Measurements from ENCODE around the gene VPS35L.

Gene VPS35L

GRCh38 chr16:19573997-19574396, 18.5 kb downstream of the VPS35L start:
- Histone ChIP-seq H3K4me1 (ENCODE audit: control insufficient read depth, insufficient read depth, low read length) (no peaks in the 10 kb centered on the region), H3K27ac (ENCODE audit: low read depth, low read length) (no peak overlapping the region), H3K36me3 (ENCODE audit: control insufficient read depth, insufficient read depth, low read length) (peaks cover 65% of the 10 kb centered on the region), H3K4me3 (ENCODE audit: low read depth, low read length) (no peak overlapping the region), H3K27me3 (ENCODE audit: control insufficient read depth, insufficient read depth, low read length) (no peaks in the 10 kb centered on the region), H3K9me3 (ENCODE audit: control insufficient read depth, insufficient read depth, low read length) (no peaks in the 10 kb centered on the region), H3K9ac (ENCODE audit: low read depth, low read length) (no peak overlapping the region)

DNA sequence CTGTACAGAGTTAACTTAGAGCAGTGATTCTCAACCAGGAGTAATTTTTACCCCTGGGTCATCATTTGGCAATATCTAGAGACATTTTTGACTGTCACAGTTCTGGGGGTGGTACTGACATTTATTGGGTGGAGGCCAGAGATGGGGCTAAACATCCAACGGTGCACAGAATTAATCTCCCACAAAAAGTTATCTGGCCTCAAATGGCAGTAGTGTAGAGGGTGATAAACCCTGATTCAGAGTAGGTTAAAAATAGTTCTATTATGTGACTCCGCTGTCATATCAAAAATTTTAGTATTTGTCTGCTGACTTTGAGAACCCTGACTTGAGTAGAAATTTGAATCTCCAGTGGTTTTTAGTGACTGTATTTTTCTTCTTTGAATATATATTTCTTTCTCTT, 19.1 kb downstream of the VPS35L start:
- no peak overlapping the region for H3K4me3 ChIP-seq (ENCODE audit: low read depth, low read length)
- no peaks in the 10 kb centered on the region for H3K4me1 ChIP-seq (ENCODE audit: control insufficient read depth, insufficient read depth, low read length)
- H3K27ac ChIP-seq (ENCODE audit: low read depth, low read length), result no peak overlapping the region
- H3K27me3 ChIP-seq (ENCODE audit: control insufficient read depth, insufficient read depth, low read length), result no peaks in the 10 kb centered on the region
- H3K36me3 ChIP-seq (ENCODE audit: control insufficient read depth, insufficient read depth, low read length), result peaks cover 63% of the 10 kb centered on the region
- no peak overlapping the region for H3K9ac ChIP-seq (ENCODE audit: low read depth, low read length)
- no peaks in the 10 kb centered on the region for H3K9me3 ChIP-seq (ENCODE audit: control insufficient read depth, insufficient read depth, low read length)

- Histone ChIP-seq H3K36me3 (ENCODE audit: control insufficient read depth, insufficient read depth, low read length) (peaks cover 73% of the 10 kb centered on the region), H3K4me1 (ENCODE audit: control insufficient read depth, insufficient read depth, low read length) (no peaks in the 10 kb centered on the region), H3K9ac (ENCODE audit: low read depth, low read length) (no peak overlapping the region), H3K9me3 (ENCODE audit: control insufficient read depth, insufficient read depth, low read length) (peaks cover 9% of the 10 kb centered on the region), H3K27ac (ENCODE audit: low read depth, low read length) (no peak overlapping the region), H3K27me3 (ENCODE audit: control insufficient read depth, insufficient read depth, low read length) (no peaks in the 10 kb centered on the region), H3K4me3 (ENCODE audit: low read depth, low read length) (no peak overlapping the region)
Observed at GRCh38 chr16:19578378-19578971, 23.0 kb downstream of the VPS35L start.

DNA sequence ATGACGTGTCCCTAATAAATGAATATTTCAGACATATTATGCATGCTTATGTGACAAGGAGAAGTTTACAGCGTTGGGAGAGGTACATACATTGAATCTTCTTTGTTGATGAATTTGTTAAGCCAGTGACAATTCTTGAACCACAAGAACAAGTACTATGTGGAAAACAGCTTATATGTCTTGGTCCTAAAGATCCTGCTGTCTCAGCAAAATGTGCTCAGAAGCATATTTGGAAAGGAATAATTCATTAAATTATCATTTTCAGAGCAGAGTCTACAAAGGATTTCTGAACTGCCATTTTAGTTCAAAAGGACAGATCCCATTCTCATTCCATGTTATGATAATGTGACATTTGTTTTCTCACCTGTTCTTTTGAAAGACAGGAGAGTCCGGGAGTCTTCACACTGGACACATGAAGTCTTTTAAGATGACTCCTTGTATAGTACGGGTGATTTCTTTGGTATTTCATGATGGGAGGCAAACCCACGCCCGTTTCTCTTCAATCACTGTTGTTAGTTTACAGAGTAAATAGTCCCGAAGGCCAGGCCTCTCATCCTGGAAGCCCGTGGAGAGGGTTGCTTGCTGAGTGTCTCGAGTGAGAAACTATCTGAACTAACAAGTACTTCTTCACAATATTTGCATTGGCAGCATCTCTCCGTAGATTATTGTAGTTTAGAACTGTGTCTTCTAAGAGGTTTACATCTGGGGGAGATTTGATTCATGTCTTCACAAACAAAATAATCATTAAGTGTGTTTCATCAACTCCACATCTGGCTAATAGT, 26.7 kb downstream of the VPS35L start:
- Histone ChIP-seq H3K9ac (ENCODE audit: low read depth, low read length) (no peak overlapping the region), H3K27me3 (ENCODE audit: control insufficient read depth, insufficient read depth, low read length) (no peaks in the 10 kb centered on the region), H3K9me3 (ENCODE audit: control insufficient read depth, insufficient read depth, low read length) (peaks cover 9% of the 10 kb centered on the region), H3K4me3 (ENCODE audit: low read depth, low read length) (no peak overlapping the region), H3K27ac (ENCODE audit: low read depth, low read length) (no peak overlapping the region), H3K4me1 (ENCODE audit: control insufficient read depth, insufficient read depth, low read length) (no peaks in the 10 kb centered on the region), H3K36me3 (ENCODE audit: control insufficient read depth, insufficient read depth, low read length) (peaks cover 68% of the 10 kb centered on the region)

GRCh38 chr16:19583665-19584300, 28.3 kb downstream of the VPS35L start:
- H3K36me3 ChIP-seq (ENCODE audit: control insufficient read depth, insufficient read depth, low read length), result peaks cover 55% of the 10 kb centered on the region

GRCh38 chr16:19588661-19589060, 33.2 kb downstream of the VPS35L start:
- Histone ChIP-seq H3K4me3 (ENCODE audit: low read depth, low read length) (no peak overlapping the region), H3K4me1 (ENCODE audit: control insufficient read depth, insufficient read depth, low read length) (no peaks in the 10 kb centered on the region), H3K9ac (ENCODE audit: low read depth, low read length) (no peak overlapping the region), H3K36me3 (ENCODE audit: control insufficient read depth, insufficient read depth, low read length) (peaks cover 41% of the 10 kb centered on the region), H3K9me3 (ENCODE audit: control insufficient read depth, insufficient read depth, low read length) (no peaks in the 10 kb centered on the region), H3K27ac (ENCODE audit: low read depth, low read length) (no peak overlapping the region), H3K27me3 (ENCODE audit: control insufficient read depth, insufficient read depth, low read length) (no peaks in the 10 kb centered on the region)

More at GRCh38 chr16:19583665-19584300, 28.3 kb downstream of the VPS35L start:
- no peaks in the 10 kb centered on the region for H3K27me3 ChIP-seq (ENCODE audit: control insufficient read depth, insufficient read depth, low read length)
- H3K4me3 ChIP-seq (ENCODE audit: low read depth, low read length), result no peak overlapping the region
- no peak overlapping the region for H3K9ac ChIP-seq (ENCODE audit: low read depth, low read length)
- H3K27ac ChIP-seq (ENCODE audit: low read depth, low read length), result no peak overlapping the region
- H3K4me1 ChIP-seq (ENCODE audit: control insufficient read depth, insufficient read depth, low read length), result no peaks in the 10 kb centered on the region
- peaks cover 9% of the 10 kb centered on the region for H3K9me3 ChIP-seq (ENCODE audit: control insufficient read depth, insufficient read depth, low read length)

- peaks cover 41% of the 10 kb centered on the region for H3K36me3 ChIP-seq (ENCODE audit: control insufficient read depth, insufficient read depth, low read length)
- no peaks in the 10 kb centered on the region for H3K9me3 ChIP-seq (ENCODE audit: control insufficient read depth, insufficient read depth, low read length)
- no peaks in the 10 kb centered on the region for H3K27me3 ChIP-seq (ENCODE audit: control insufficient read depth, insufficient read depth, low read length)
- no peaks in the 10 kb centered on the region for H3K4me1 ChIP-seq (ENCODE audit: control insufficient read depth, insufficient read depth, low read length)
- no peak overlapping the region for H3K27ac ChIP-seq (ENCODE audit: low read depth, low read length)
- H3K9ac ChIP-seq (ENCODE audit: low read depth, low read length), result no peak overlapping the region
- H3K4me3 ChIP-seq (ENCODE audit: low read depth, low read length), result no peak overlapping the region
Observed at GRCh38 chr16:19589106-19589505, 33.6 kb downstream of the VPS35L start.

- H3K4me1 ChIP-seq (ENCODE audit: control insufficient read depth, insufficient read depth, low read length), result 0 out of 2 replicates have a peak, but pooled peaks cover under 1% of the 10 kb centered on the region
- no peak overlapping the region for H3K4me3 ChIP-seq (ENCODE audit: low read depth, low read length)
- H3K36me3 ChIP-seq (ENCODE audit: control insufficient read depth, insufficient read depth, low read length), result peaks cover 41% of the 10 kb centered on the region
- H3K27ac ChIP-seq (ENCODE audit: low read depth, low read length), result no peak overlapping the region
- no peaks in the 10 kb centered on the region for H3K9me3 ChIP-seq (ENCODE audit: control insufficient read depth, insufficient read depth, low read length)
- H3K27me3 ChIP-seq (ENCODE audit: control insufficient read depth, insufficient read depth, low read length), result no peaks in the 10 kb centered on the region
- H3K9ac ChIP-seq (ENCODE audit: low read depth, low read length), result no peak overlapping the region
Observed at GRCh38 chr16:19589771-19590302, 34.3 kb downstream of the VPS35L start.

DNA sequence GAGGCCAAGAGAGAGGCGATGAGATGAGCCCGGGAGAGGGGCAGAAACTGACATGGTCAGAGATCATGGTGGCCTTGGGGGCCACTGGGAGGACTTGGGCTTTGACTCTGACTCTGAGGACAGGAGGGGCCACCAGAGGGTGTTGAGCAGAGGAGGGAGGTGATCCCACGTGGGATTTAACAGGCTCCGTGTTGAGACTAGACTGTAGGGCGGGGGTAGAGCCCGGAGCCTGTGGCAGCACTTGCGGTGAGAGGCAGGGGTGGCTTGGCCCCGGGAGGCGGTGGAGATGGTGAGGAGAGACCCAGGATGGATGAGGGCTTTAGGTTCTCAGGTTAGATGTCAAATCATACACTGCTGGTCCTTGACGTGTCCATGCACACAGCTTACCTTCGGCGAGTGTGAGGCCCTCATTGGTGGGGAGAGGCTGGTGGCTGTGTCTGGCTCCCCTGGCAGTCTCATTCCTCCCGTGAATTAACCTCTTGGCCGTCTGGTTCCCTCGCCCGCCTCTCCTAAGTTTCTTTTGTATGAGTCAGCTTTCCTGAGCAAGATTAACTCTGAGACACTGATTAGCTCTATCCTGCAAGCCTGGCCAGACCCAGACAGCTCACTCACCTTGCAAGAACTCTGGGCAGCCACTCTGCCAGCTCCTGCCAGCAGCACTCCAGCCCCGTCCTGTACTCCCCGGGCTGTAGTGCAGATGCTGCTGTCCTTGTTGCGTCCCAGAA, 39.7 kb downstream of the VPS35L start:
- Histone ChIP-seq H3K27me3 (ENCODE audit: control insufficient read depth, insufficient read depth, low read length) (no peaks in the 10 kb centered on the region), H3K4me3 (ENCODE audit: low read depth, low read length) (no peak overlapping the region), H3K36me3 (ENCODE audit: control insufficient read depth, insufficient read depth, low read length) (peaks cover 47% of the 10 kb centered on the region), H3K27ac (ENCODE audit: low read depth, low read length) (no peak overlapping the region), H3K9me3 (ENCODE audit: control insufficient read depth, insufficient read depth, low read length) (no peaks in the 10 kb centered on the region), H3K9ac (ENCODE audit: low read depth, low read length) (no peak overlapping the region), H3K4me1 (ENCODE audit: control insufficient read depth, insufficient read depth, low read length) (peaks cover 6% of the 10 kb centered on the region; the same call in 1 of the 2 replicates)

- Histone ChIP-seq H3K27ac (ENCODE audit: low read depth, low read length) (no peak overlapping the region), H3K9ac (ENCODE audit: low read depth, low read length) (no peak overlapping the region; the same call in 1 of the 2 replicates), H3K9me3 (ENCODE audit: control insufficient read depth, insufficient read depth, low read length) (no peaks in the 10 kb centered on the region), H3K27me3 (ENCODE audit: control insufficient read depth, insufficient read depth, low read length) (no peaks in the 10 kb centered on the region), H3K4me1 (ENCODE audit: control insufficient read depth, insufficient read depth, low read length) (peaks cover 6% of the 10 kb centered on the region; the same call in 1 of the 2 replicates), H3K4me3 (ENCODE audit: low read depth, low read length) (no peak overlapping the region), H3K36me3 (ENCODE audit: control insufficient read depth, insufficient read depth, low read length) (peaks cover 35% of the 10 kb centered on the region)
Observed at GRCh38 chr16:19598805-19599510, 43.5 kb downstream of the VPS35L start.
